Osteocyte (in vitro differentiated cells): ENCODE data around the gene PRMT1. TPM values are rescaled to one million over a fixed set of nuclear protein-coding genes. Genes with fewer than 3 reads are reported as not detected.

Source experiments
- DNase-seq: peaks from one replicate; pipeline ENCODE4 v3.0.0; 2021; ENCODE audit warnings: mixed read lengths; ENCODE audit not compliant: unreplicated experiment; ENCODE audit errors: extremely low spot score
- H3K27ac Mint-ChIP-seq: one replicate; pipeline ENCODE4 v1.8.0; 2021; ENCODE audit warnings: mild to moderate bottlenecking, mixed read lengths; ENCODE audit not compliant: unreplicated experiment
- H3K27me3 Mint-ChIP-seq: one replicate; pipeline ENCODE4 v1.8.0; 2021; ENCODE audit warnings: mixed read lengths; ENCODE audit not compliant: unreplicated experiment
- H3K36me3 Mint-ChIP-seq: one replicate; pipeline ENCODE4 v1.8.0; 2021; ENCODE audit warnings: mixed read lengths; ENCODE audit not compliant: unreplicated experiment
- H3K4me1 Mint-ChIP-seq: one replicate; pipeline ENCODE4 v1.8.0; 2021; ENCODE audit warnings: mixed read lengths; ENCODE audit not compliant: unreplicated experiment
- H3K4me3 Mint-ChIP-seq: one replicate; pipeline ENCODE4 v1.8.0; 2021; ENCODE audit warnings: mild to moderate bottlenecking, moderate library complexity, mixed read lengths; ENCODE audit not compliant: unreplicated experiment
- H3K9me3 Mint-ChIP-seq: one replicate; pipeline ENCODE4 v1.8.0; 2021; ENCODE audit warnings: mixed read lengths; ENCODE audit not compliant: unreplicated experiment
- total RNA-seq: library from RNA; stranded (reverse); gene quantifications from 2 replicates; pipeline ENCODE4 v1.2.1, GENCODE V29; 2021
- TF ChIP-seq, protein P1 (sequence below): fragments of 200-600 bp; sonication (generic); IDR thresholded peaks from 2 replicates; pipeline ENCODE4 v1.5.0; 2021; ENCODE audit warnings: antibody characterized with exemption, mild to moderate bottlenecking, moderate library complexity

PRMT1 gene
- total RNA-seq, 1 donor from 2014 or later: 126 TPM

DNA sequence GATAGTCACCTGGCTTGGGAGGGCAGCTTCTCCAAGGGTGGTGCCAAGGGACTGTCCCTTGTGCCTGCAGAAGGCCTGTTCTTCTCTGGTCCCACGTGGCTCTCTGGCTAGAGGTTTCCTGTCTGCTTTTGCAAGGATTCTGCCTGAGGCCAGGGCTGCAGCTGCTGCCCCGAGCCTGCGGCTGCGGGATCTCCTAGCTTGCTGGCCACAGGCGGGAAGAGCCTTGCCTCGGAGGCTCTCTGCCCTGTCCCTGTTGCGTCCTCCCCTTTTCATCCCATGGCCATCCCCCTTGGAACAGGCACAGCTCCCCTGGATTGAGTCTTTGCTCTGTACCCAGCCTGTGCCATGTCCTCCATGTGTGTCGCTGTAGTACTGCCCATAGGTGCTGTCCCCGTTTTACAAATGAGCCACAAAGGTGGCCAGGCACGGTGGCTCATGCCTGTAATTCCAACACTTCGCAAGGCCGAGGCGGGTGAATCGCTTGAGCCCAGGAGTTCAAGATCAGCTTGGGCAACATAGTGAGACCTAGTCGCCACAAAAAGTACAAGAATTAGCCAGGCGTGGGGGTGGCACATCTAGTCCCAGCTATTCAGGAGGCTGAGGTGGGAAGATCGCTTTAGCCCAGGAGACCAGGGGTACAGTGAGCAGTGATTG, 20.5 kb upstream of the PRMT1 start:
- DNase-seq: no peak
- no peaks in the 10 kb centered on the region for H3K9me3 Mint-ChIP-seq
- no peak overlapping the region for H3K4me3 Mint-ChIP-seq
- no peak overlapping the region for H3K27ac Mint-ChIP-seq
- no peaks in the 10 kb centered on the region for H3K27me3 Mint-ChIP-seq
- no peaks in the 10 kb centered on the region for H3K4me1 Mint-ChIP-seq
- TF ChIP-seq, protein P1, sequence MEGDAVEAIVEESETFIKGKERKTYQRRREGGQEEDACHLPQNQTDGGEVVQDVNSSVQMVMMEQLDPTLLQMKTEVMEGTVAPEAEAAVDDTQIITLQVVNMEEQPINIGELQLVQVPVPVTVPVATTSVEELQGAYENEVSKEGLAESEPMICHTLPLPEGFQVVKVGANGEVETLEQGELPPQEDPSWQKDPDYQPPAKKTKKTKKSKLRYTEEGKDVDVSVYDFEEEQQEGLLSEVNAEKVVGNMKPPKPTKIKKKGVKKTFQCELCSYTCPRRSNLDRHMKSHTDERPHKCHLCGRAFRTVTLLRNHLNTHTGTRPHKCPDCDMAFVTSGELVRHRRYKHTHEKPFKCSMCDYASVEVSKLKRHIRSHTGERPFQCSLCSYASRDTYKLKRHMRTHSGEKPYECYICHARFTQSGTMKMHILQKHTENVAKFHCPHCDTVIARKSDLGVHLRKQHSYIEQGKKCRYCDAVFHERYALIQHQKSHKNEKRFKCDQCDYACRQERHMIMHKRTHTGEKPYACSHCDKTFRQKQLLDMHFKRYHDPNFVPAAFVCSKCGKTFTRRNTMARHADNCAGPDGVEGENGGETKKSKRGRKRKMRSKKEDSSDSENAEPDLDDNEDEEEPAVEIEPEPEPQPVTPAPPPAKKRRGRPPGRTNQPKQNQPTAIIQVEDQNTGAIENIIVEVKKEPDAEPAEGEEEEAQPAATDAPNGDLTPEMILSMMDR: no peak
- peaks cover 25% of the 10 kb centered on the region for H3K36me3 Mint-ChIP-seq

DNA sequence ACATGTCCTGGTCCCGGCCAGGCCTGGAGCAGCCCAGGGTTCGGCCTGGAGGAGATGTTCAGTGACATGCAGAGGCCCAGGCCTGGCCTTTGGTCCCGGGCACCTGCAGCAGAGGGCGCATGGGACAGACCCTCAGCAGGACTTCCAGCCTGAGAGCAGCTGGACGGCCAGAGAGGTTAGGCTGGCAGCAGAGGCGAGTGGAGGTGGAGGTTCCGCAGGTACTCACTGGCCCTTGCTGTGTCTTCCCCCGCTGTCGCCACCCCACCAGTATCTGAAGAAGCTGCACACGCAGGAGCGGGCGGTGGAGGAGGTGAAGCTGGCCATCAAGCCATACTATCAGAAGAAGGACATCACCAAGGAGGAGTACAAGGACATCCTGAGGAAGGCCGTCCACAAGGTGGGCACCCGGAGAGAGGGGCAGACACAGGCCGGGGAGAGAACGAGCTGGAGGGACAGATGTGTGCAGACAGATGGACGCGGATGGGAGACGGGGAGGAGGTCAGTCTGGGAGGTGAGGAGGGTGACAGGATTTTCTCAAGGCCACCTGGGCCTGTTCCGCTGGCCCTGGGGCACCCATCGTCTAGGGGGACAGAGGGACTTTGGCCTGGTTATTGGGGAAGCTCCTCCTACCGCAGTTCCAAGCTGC, 19.5 kb upstream of the PRMT1 start:
- no peak overlapping the region for H3K27ac Mint-ChIP-seq
- no peaks in the 10 kb centered on the region for H3K9me3 Mint-ChIP-seq
- H3K4me3 Mint-ChIP-seq: no peak overlapping the region

DNA sequence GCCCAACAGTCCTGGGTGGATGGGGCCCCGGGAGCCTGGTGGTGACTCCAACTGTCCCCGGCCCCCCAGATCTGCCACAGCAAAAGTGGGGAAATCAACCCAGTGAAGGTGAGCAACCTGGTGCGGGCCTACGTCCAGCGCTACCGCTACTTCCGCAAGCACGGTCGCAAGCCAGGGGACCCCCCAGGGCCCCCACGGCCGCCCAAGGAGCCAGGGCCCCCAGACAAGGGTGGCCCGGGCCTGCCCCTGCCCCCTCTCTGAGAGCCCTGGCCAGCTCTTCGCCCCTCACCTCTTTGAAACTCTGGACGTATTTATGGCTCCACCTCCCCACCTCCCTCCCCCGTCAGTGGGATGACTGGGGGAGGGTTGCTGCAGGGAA, 18.9 kb upstream of the PRMT1 start:
- Mint-ChIP-seq H3K4me3 (no peak overlapping the region), H3K9me3 (no peaks in the 10 kb centered on the region), H3K27ac (no peak overlapping the region), H3K36me3 (peaks cover 22% of the 10 kb centered on the region), H3K27me3 (no peaks in the 10 kb centered on the region), H3K4me1 (peaks cover 5% of the 10 kb centered on the region)
- TF ChIP-seq, protein P1: no peak
- no peak for DNase-seq

More for the DNA sequence above, 19.5 kb upstream of the PRMT1 start:
- peaks cover 25% of the 10 kb centered on the region for H3K36me3 Mint-ChIP-seq
- peaks cover 1% of the 10 kb centered on the region for H3K4me1 Mint-ChIP-seq
- H3K27me3 Mint-ChIP-seq: no peaks in the 10 kb centered on the region
- no peak for DNase-seq
- TF ChIP-seq, protein P1: no peak

DNA sequence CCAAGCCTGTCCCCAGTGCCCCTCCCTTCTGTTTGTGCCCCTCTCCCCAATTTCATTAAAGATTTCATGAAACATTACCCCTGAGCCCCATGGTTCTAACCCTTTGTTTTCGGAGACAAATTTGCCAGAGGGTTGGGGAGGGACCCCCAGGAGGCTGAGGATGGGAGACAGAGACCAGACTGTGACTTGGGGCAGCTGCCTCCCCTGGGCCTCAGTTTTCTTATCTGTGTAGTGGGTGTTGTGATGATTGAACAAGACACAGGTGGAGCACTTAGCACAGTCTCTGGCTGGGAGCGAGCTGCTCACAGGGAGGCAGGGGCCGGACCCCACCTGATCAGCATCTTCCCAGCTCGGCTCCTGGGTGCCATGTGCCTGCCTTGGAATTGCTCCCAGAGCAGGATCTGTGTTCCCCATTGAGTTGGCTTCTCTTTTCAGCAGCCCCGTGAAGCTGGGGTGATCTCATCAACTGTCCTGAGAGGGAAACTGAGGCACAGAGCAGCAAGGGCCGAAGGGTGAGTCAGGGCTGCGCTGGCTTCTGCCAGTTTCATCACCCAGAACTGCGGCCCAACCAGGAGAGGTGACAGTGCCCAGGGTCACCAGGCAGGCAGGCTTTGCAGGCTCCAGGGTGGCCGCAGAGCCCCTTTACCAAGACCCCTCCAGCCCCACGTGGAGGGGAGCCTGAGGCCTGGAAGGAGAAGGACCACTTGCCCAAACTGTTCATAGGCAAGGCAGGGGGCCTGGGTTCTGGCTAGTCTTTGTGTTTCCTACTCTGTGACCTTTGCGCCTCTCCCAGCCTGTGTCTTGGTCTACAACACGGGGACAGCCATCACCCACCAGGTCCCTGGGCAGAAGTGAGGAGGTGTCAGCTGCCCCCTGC, 18.3 kb upstream of the PRMT1 start:
- Mint-ChIP-seq H3K4me3 (no peak overlapping the region), H3K36me3 (peaks cover 22% of the 10 kb centered on the region), H3K27ac (no peak overlapping the region), H3K9me3 (no peaks in the 10 kb centered on the region), H3K4me1 (peaks cover 6% of the 10 kb centered on the region), H3K27me3 (no peaks in the 10 kb centered on the region)
- no peak for DNase-seq
- TF ChIP-seq, protein P1: no peak
